ENCODE data around the gene ZP1. TPM values are rescaled to one million over a fixed set of nuclear protein-coding genes. Genes with fewer than 3 reads are reported as not detected.

The ZP1 gene
- total RNA-seq, 1 donor from 2014 or later: not detected

DNA sequence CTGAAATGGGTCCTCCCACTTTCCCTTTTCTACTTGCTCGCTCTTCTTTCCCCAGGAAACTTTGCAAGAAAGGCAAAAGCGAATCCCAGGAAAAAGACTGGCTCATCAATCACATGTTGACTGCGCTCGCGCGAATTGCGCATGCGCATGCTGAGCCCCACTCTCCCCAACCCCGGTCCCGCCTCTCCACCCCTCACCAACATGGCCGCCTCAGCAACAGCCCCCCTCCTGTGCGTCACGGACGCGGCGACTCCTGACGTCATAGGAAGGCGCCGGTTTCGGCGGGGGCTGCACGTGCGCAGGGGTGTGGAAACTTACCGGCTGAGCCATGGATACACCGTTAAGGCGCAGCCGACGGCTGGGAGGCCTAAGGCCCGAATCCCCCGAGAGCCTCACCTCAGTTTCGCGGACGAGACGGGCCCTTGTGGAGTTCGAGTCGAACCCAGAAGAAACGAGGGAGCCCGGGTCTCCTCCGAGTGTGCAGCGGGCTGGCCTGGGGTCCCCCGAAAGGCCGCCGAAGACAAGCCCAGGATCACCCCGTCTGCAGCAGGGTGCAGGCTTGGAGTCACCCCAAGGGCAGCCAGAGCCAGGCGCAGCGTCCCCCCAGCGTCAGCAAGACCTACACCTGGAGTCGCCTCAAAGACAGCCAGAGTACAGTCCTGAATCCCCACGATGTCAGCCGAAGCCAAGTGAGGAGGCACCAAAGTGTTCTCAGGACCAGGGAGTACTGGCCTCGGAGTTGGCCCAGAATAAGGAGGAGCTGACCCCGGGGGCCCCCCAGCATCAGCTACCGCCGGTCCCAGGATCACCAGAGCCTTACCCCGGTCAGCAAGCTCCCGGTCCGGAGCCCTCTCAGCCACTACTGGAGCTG is 25.3 kb upstream of the ZP1 start, which contains the start of gene CCDC86:
TSS of gene CCDC86 (plus strand) at position 317 of the 871 bp plus-strand sequence. CDS start at position 329, 12 bp downstream.
- H3K4me3 Mint-ChIP-seq (ENCODE audit: unreplicated experiment): peak within 1 kb of the TSS; percentile 88
- H3K27ac Mint-ChIP-seq (ENCODE audit: unreplicated experiment): peak within 1 kb of the TSS; percentile 90
- H3K9me3 Mint-ChIP-seq (ENCODE audit: unreplicated experiment): peaks cover 11% of the 10 kb centered on the region
- DNase-seq: peak; percentile 99
- peaks cover 8% of the 10 kb centered on the region for H3K27me3 Mint-ChIP-seq (ENCODE audit: unreplicated experiment)
- peaks cover 30% of the 10 kb centered on the region for H3K4me1 Mint-ChIP-seq (ENCODE audit: low read depth, unreplicated experiment)
- H3K36me3 Mint-ChIP-seq (ENCODE audit: unreplicated experiment): no peaks in the 10 kb centered on the region
- TF ChIP-seq, protein P1, sequence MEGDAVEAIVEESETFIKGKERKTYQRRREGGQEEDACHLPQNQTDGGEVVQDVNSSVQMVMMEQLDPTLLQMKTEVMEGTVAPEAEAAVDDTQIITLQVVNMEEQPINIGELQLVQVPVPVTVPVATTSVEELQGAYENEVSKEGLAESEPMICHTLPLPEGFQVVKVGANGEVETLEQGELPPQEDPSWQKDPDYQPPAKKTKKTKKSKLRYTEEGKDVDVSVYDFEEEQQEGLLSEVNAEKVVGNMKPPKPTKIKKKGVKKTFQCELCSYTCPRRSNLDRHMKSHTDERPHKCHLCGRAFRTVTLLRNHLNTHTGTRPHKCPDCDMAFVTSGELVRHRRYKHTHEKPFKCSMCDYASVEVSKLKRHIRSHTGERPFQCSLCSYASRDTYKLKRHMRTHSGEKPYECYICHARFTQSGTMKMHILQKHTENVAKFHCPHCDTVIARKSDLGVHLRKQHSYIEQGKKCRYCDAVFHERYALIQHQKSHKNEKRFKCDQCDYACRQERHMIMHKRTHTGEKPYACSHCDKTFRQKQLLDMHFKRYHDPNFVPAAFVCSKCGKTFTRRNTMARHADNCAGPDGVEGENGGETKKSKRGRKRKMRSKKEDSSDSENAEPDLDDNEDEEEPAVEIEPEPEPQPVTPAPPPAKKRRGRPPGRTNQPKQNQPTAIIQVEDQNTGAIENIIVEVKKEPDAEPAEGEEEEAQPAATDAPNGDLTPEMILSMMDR (IDR thresholded peaks at IDR 0.05; ENCODE audit: partially characterized antibody, unreplicated experiment): no peak

DNA sequence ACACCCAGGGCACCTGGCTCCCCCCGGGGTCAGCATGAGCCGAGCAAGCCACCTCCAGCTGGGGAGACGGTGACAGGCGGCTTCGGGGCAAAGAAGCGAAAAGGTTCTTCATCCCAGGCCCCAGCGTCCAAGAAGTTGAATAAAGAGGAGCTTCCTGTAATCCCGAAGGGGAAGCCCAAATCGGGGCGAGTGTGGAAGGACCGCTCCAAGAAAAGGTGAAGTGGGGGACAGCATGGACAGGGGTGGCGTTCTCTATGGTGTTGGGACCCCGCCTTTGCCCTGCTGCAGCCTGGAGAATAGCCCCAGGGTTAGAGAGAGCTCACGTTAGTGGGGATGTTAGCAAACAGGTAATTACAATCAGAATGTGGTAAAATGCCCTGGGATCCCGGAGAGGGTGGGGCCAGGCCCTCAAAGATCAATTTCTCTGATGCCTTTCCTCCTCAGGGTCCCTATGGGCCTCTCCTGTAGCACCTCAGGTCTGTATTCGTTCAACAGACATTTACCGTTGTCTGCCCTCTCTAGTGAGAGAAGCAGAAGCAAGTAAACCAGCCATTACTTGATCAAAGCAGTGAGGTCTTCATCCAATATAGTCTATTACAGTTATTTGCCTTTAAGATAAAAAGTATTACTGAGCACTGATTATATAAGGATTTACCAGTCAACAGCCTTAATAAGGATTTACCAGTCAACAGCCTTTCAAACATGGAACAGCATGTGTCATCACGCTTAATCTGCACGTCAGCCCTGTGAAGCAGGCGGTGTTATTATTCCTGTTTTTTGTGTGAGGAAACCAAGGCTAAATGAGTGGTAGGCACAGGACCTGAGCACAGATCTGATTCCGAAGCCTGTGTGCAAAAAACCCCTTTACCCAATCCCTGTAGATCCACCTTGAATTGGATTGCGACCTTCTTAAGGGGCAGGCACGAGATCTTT is 24.4 kb upstream of the ZP1 start:
- no peak for DNase-seq
- H3K9me3 Mint-ChIP-seq (ENCODE audit: unreplicated experiment): peaks cover 11% of the 10 kb centered on the region
- TF ChIP-seq, protein P1 (IDR thresholded peaks at IDR 0.05; ENCODE audit: partially characterized antibody, unreplicated experiment): no peak

DNA sequence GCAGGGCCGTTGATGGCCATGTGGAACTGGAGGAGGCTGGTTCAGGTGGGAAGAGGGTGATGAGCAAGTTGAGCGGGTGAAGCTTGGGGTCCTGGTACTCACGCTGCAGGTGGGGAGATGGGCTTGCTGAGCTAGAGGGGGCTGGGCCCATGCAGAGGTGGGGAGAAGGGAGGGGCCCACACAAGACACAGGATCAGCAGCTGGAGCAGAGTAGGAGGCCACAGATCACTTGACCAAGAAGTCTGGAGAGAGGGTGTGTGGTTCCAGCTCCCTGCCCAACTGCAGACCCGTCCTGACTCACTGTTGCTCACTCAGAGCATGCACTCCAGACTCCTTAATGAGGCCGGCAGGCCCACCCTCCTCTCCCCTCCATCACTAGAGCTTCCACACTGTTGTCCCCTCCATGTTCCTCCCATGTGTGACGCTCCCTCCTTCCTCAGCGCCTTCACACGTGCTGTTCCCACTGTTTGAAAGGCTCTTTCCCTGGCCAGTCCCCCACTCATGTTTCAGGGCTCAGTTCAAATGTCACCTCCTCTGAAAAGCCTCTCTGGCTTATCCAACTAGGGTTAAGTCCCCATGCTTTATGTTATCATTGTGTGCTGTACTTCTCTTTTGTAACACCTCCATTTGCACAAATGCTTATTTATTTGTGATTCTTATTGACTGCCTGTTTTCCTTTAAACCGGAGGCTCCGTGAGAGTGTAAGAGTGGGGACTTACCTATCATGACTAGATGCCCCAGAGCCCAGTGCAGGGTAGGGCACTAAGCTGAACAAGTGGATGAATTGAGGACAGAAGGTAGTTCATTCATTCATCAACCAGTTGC is 23.1 kb upstream of the ZP1 start:
- Mint-ChIP-seq H3K9me3 (ENCODE audit: unreplicated experiment) (peaks cover 11% of the 10 kb centered on the region), H3K36me3 (ENCODE audit: unreplicated experiment) (no peaks in the 10 kb centered on the region), H3K27ac (ENCODE audit: unreplicated experiment) (no peak overlapping the region), H3K4me1 (ENCODE audit: low read depth, unreplicated experiment) (peaks cover 30% of the 10 kb centered on the region), H3K4me3 (ENCODE audit: unreplicated experiment) (peak overlapping the region; percentile 88), H3K27me3 (ENCODE audit: unreplicated experiment) (peaks cover 8% of the 10 kb centered on the region)
- no peak for DNase-seq
- TF ChIP-seq, protein P1 (IDR thresholded peaks at IDR 0.05; ENCODE audit: partially characterized antibody, unreplicated experiment): no peak

More for the DNA sequence above, 24.4 kb upstream of the ZP1 start:
- Mint-ChIP-seq H3K4me1 (ENCODE audit: low read depth, unreplicated experiment) (peaks cover 28% of the 10 kb centered on the region), H3K27ac (ENCODE audit: unreplicated experiment) (peak overlapping the region; percentile 17), H3K27me3 (ENCODE audit: unreplicated experiment) (peaks cover 8% of the 10 kb centered on the region), H3K4me3 (ENCODE audit: unreplicated experiment) (peak overlapping the region; percentile 88), H3K36me3 (ENCODE audit: unreplicated experiment) (no peaks in the 10 kb centered on the region)

DNA sequence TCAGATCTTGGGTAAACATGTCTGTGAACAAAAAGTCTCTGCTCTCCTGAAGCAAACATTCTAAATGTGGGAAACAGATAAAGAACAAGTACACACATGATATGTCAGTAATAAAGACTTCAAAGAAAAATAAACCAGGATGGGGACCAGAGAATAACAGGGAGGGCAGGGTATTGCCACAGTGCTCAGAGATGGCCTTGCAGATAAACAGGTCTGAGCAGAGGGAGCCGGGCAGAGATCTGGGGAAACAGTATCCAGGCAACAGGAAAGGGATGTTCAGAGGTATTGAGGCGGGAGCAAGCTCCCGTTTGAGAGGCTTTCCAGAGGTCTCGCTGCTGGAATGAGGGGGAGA is 22.5 kb upstream of the ZP1 start:
- TF ChIP-seq, protein P1 (IDR thresholded peaks at IDR 0.05; ENCODE audit: partially characterized antibody, unreplicated experiment): no peak
- no peak for DNase-seq
- Mint-ChIP-seq H3K36me3 (ENCODE audit: unreplicated experiment) (no peaks in the 10 kb centered on the region), H3K4me1 (ENCODE audit: low read depth, unreplicated experiment) (peaks cover 30% of the 10 kb centered on the region), H3K9me3 (ENCODE audit: unreplicated experiment) (peaks cover 11% of the 10 kb centered on the region), H3K27me3 (ENCODE audit: unreplicated experiment) (peaks cover 8% of the 10 kb centered on the region), H3K27ac (ENCODE audit: unreplicated experiment) (no peak overlapping the region), H3K4me3 (ENCODE audit: unreplicated experiment) (peak overlapping the region; percentile 67)
